Activated CD8-positive, alpha-beta memory T cell treated with anti-CD3 and anti-CD28 coated beads, Interleukin-2, amount 50 U/mL, for 24 hours (primary cell): Measurements from ENCODE around the gene DRD5.

Experiments used
- DNase-seq: peaks from one replicate; pipeline ENCODE4 v3.0.0-alpha.2; 2020; ENCODE audit errors: extremely low read depth

The DRD5 gene

GRCh38 chr4:9816285-9816684 lies 34.9 kb downstream of the DRD5 start:
- no peak for DNase-seq

- no peak for DNase-seq
Measured at GRCh38 chr4:9820343-9820742, 38.9 kb downstream of the DRD5 start.

DNA sequence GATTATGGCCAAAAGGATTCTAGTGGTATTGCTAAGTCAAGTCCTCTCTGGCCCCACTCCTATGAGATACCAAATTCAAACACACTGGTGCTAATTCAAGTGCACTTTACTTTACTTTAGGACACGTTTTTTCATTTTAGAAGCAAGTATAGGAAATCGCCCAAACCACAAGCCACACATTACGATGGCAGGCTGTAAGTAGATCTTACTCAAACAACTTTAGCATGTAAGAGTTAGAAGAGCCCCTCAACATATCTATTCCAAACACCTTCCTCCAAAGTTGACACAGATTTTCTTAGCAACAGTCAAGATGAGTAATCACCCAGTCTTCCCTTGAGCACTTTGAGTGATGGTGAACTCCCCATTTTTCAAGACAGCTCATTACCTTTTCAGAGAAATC lies 43.6 kb downstream of the DRD5 start:
- DNase-seq: no peak

GRCh38 chr4:9826551-9826950 lies 45.1 kb downstream of the DRD5 start:
- DNase-seq: no peak

DNA sequence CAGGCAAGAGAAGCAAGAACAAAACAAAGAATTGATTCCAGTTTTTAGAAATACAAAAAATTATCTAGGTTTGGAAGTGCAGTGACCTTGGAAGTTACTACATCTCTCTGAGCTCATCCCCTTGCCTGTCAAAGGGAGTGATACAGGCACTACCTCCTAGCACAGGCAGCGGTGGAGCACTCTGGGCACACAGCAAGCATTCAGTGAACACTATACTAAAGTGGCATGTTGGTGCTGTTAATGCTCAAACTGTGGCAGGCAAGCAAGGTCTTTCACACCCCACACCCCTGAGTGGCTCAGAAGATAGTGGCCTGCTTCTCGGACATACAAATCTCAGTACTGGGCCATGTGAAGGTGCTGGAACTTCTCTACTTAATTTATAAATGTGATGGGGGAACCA lies 51.2 kb downstream of the DRD5 start:
- no peak for DNase-seq

DNA sequence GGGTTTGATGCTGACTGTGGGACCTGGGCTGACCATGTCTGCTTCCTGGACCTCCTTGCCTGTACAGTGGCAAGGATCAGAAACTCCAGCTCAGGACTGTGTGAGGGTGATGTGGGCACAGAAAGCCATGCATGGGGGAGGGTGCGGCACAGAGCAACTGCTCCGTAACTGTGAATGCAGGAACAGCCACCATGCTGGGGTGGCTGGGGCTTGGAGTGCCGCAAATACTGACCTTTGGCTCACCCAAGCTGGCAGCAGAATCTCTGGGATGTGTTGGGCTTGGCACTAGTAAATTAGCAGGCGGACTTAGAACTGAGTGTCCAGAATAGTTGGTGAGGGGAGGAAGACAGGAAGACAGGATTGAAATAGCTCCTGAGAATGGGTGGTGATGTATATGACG lies 52.0 kb downstream of the DRD5 start:
- DNase-seq: no peak
